ENCODE data around the gene PTPRN2.
A peak's percentile ranks its signal among the peaks of the same experiment; 100 is the strongest.
"Not testable (repeated sequence)": the region's sequence is repeated elsewhere in the genome, so short reads cannot be mapped to it uniquely, and the experiment has no call there.

The PTPRN2 gene

DNA sequence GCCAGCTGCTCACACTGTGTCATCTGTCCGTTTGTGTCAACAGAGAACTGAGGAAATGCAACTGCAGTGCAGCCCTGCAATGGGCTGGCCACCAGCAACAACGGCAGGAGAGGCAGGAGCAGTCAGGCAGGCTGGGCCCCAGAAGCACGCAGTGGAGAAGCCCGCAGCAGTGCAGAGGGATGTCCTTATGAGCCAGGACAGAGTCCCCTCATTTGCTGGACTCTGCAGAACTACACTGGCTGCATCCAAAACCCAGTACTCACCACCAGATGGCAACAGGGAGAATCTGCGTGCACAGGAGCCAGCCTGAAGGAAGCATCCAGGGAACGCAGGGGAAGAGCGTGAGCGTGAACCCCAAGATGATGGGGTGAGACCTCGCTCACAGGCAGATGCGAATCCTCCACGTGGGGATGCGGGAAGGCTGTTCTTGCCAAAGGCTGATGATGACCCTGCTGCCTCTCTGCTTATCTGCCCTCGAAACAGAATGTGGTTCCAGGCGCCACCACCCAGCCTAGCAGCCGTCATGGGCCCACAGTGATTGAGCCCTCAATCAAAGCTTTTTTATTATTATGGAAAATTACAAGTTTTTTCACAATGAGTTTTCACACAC, 232.1 kb downstream of the PTPRN2 start:
- peak; percentile 40 for DNase-seq (ENCODE audit: low read depth)
- TF ChIP-seq, protein P1, sequence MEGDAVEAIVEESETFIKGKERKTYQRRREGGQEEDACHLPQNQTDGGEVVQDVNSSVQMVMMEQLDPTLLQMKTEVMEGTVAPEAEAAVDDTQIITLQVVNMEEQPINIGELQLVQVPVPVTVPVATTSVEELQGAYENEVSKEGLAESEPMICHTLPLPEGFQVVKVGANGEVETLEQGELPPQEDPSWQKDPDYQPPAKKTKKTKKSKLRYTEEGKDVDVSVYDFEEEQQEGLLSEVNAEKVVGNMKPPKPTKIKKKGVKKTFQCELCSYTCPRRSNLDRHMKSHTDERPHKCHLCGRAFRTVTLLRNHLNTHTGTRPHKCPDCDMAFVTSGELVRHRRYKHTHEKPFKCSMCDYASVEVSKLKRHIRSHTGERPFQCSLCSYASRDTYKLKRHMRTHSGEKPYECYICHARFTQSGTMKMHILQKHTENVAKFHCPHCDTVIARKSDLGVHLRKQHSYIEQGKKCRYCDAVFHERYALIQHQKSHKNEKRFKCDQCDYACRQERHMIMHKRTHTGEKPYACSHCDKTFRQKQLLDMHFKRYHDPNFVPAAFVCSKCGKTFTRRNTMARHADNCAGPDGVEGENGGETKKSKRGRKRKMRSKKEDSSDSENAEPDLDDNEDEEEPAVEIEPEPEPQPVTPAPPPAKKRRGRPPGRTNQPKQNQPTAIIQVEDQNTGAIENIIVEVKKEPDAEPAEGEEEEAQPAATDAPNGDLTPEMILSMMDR (IDR thresholded peaks at IDR 0.05; ENCODE audit: low read depth, low read length), result peak; percentile 60
- TF ChIP-seq POLR2A (IDR thresholded peaks at IDR 0.05; ENCODE audit: extremely low read depth, insufficient read length), result no peak
- H3K4me3 ChIP-seq (ENCODE audit: low read depth, low read length), result no peak overlapping the region

DNA sequence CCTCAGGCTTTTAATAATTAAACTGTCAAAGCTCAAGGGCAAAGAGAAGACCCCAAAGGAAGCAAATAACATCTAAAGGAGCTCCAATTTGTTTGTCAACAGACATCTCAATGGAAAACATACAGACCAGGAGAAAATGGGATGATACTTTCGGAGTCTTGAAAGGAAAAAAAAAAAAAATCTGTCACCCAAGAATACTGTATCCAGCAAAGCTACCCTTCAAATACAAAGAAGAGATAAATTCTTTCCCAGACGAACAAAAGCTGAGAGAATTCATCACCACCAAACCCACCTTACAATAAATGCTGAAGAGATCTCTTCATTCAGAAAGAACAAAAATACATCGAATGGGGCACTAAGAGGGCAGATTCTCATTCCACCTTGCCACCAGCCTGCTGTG, 232.8 kb downstream of the PTPRN2 start:
- no peak for TF ChIP-seq MYC (IDR thresholded peaks at IDR 0.05; ENCODE audit: low read depth, low read length)
- TF ChIP-seq POLR2A (IDR thresholded peaks at IDR 0.05; ENCODE audit: extremely low read depth, insufficient read length), result no peak
- TF ChIP-seq, protein P1 (IDR thresholded peaks at IDR 0.05; ENCODE audit: low read depth, low read length), result no peak
- TF ChIP-seq, protein P2, sequence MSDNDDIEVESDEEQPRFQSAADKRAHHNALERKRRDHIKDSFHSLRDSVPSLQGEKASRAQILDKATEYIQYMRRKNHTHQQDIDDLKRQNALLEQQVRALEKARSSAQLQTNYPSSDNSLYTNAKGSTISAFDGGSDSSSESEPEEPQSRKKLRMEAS (IDR thresholded peaks at IDR 0.05; ENCODE audit: low read depth, low read length), result no peak
- H3K4me3 ChIP-seq (ENCODE audit: low read depth, low read length), result no peak overlapping the region
- DNase-seq (ENCODE audit: low read depth), result no peak

DNA sequence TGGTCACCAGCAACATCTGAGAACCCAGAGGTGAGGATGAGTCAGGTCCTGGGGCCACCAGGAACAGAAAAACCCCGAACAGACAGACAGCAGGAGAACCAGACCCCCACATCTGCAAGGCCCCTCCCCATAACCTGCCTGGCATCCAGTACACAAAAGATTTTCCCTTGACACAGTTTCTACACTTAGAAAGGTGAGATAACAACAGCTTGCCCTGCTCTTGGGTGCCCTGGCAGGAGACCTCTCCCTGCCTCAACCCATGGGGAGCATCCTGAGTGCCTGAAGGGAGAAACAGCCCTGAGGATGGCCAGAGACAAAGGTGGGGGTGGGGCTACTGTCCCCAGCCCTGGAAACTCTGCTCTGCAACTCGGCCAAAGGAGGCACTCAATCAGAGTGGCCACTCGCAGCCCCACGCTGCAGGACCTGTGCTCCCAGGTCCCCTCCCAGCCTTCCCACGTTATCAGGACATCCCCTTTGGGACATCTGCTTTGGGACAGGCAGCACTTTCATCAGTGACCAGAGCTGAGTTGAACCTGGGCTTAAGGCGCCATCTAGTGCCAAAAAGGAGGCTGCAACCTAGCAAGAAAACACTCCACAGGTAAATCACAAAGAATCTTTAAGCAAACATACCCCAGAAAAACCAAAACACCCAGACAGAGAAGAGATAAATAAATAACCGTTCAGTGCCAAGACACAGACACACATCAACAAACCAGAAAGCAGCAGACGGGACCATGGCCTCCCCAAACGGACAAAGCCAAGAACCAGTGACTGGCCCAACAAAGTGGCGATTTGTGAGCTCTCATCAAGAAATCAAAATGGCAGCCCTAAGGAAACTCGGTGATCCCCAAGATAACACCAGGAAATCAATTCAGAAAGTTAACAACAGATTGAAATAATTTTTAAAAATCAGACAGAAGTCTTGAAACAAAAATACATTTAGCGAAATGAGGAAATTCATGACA, 233.7 kb downstream of the PTPRN2 start:
- no peak overlapping the region for H3K4me3 ChIP-seq (ENCODE audit: low read depth, low read length)
- peak; percentile 76 for DNase-seq (ENCODE audit: low read depth)
- TF ChIP-seq MYC (IDR thresholded peaks at IDR 0.05; ENCODE audit: low read depth, low read length) (no peak), POLR2A (IDR thresholded peaks at IDR 0.05; ENCODE audit: extremely low read depth, insufficient read length) (no peak)
- TF ChIP-seq, protein P1 (IDR thresholded peaks at IDR 0.05; ENCODE audit: low read depth, low read length), result peak; percentile 89
- TF ChIP-seq, protein P2 (IDR thresholded peaks at IDR 0.05; ENCODE audit: low read depth, low read length), result no peak

DNA sequence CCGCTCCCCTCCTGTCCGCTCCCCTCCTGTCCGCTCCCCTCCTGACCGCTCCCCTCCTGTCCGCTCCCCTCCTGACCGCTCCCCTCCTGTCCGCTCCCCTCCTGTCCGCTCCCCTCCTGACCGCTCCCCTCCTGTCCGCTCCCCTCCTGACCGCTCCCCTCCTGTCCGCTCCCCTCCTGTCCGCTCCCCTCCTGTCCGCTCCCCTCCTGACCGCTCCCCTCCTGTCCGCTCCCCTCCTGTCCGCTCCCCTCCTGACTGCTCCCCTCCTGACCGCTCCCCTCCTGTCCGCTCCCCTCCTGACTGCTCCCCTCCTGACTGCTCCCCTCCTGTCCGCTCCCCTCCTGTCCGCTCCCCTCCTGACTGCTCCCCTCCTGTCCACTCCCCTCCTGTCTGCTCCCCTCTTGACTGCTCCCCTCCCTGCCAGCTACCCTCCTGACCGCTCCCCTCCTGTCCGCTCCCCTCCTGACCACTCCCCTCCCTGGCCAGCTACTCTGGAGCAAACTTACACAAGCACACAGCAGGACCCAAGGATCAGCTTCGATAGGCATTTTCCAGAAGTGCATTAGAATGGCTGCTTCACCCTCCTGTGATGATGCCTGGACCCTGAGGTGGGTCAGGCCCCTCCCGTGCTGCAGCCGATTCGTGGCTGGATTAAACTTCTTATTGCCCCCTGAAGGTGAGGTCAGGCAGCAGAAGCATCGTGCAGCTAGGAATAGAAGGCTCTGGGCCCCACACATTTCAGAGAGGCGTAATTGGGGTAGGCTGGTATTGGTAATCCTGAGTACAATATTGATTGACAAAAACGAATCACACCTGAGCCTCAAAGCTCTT, 235.5 kb downstream of the PTPRN2 start:
- DNase-seq (ENCODE audit: low read depth); H3K4me3 ChIP-seq (ENCODE audit: low read depth, low read length): not testable (repeated sequence)

DNA sequence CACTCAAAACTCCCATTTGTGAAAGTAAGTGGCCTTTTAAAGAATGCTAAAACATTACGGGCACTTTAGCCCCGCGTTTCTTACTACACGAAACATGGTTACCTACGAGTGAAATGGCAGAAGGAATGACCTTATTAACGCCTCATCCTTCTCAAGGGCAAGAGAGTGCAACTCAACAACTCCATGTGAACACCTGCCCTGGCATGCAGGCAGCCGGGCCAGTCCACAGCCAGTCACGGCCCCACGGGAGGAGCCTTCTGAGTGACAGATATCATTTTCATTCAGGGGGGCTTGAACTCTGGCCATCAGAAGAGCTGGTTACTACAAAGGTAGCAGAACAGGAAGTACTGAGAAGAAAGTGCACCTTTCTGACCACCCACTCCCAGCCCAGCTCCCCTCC, 236.1 kb downstream of the PTPRN2 start:
- H3K4me3 ChIP-seq (ENCODE audit: low read depth, low read length), result no peak overlapping the region
- no peak for DNase-seq (ENCODE audit: low read depth)
- TF ChIP-seq, protein P2 (IDR thresholded peaks at IDR 0.05; ENCODE audit: low read depth, low read length), result no peak
- no peak for TF ChIP-seq MYC (IDR thresholded peaks at IDR 0.05; ENCODE audit: low read depth, low read length)
- TF ChIP-seq POLR2A (IDR thresholded peaks at IDR 0.05; ENCODE audit: extremely low read depth, insufficient read length), result no peak
- TF ChIP-seq, protein P1 (IDR thresholded peaks at IDR 0.05; ENCODE audit: low read depth, low read length), result no peak

DNA sequence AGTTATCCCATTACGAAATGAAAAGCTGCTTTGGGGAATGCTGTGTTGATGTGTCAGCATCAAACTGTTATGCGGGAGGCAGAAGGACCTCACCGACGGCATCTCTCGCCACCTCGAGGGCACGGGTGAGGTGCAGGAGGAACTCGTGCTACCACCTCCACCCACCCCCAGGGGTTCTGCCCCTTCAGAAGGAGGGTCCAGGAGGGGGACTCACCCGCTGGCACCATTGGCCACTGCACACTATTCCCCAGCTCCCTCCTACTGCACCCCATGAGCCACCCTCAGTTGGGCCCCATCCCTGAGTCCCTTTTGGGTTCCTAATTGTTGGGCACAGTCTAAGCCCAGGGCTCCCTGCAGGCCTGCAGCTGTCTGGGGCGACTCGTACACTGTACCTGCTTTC, 236.6 kb downstream of the PTPRN2 start:
- no peak overlapping the region for H3K4me3 ChIP-seq (ENCODE audit: low read depth, low read length)
- no peak for DNase-seq (ENCODE audit: low read depth)
- TF ChIP-seq POLR2A (IDR thresholded peaks at IDR 0.05; ENCODE audit: extremely low read depth, insufficient read length), result no peak
- TF ChIP-seq, protein P1 (IDR thresholded peaks at IDR 0.05; ENCODE audit: low read depth, low read length), result no peak
- TF ChIP-seq, protein P2 (IDR thresholded peaks at IDR 0.05; ENCODE audit: low read depth, low read length), result no peak
- no peak for TF ChIP-seq MYC (IDR thresholded peaks at IDR 0.05; ENCODE audit: low read depth, low read length)
